Measurements from ENCODE around the gene MCM3AP. TPM values are rescaled to one million over a fixed set of nuclear protein-coding genes. Genes with fewer than 3 reads are reported as not detected.
A peak's percentile ranks its signal among the peaks of the same experiment; 100 is the strongest.

MCM3AP gene
- total RNA-seq, 1 experiment from 2014 or later: 88.4 TPM

DNA sequence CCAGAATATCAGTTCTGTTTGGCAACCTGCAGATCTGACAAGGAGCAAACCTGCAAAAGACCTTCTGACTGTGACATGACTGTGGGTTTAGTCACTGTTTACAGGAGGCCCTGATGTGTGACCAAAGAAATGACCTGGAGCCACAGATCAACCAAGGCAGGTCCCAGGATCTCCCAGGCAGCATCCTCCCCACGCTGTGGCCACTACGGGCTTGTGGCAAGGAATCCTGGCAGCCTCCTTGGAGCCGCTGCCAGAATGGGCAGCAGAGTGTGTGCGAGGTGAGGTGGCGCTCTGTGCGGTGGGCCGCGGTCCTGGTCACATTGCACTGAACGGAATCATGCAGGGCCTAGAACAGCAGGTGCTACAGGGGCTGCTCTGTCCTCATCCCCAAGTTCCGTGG is 15.9 kb downstream of the MCM3AP start:
- DNase-seq (ENCODE audit: low read depth, low spot score): no peak
- Histone ChIP-seq H3K4me2 (ENCODE audit: low read length) (no peak overlapping the region), H3K9me2 (ENCODE audit: insufficient read depth) (no peaks in the 10 kb centered on the region), H4K20me1 (ENCODE audit: insufficient read depth) (no peaks in the 10 kb centered on the region), H3K27me3 (ENCODE audit: insufficient read depth, low read length) (no peaks in the 10 kb centered on the region), H3K79me2 (ENCODE audit: insufficient read depth, low read length) (peaks cover 9% of the 10 kb centered on the region; the same call in 1 of the 2 replicates), H3K27ac (ENCODE audit: low read depth, low read length) (no peak overlapping the region), H3K36me3 (ENCODE audit: control insufficient read depth in 1 of 2, insufficient read depth in 2 of 2, low read length in 2 of 2) (peaks cover 43 to 75% of the 10 kb centered on the region in 2 experiments), H3K9me3 (ENCODE audit: control insufficient read depth in 1 of 2, insufficient read depth in 1 of 2, low read depth in 1 of 2, low read length in 2 of 2) (no peaks in the 10 kb centered on the region), H3K4me1 (ENCODE audit: control insufficient read depth in 1 of 2, insufficient read depth in 2 of 2, low read length in 2 of 2) (no peaks in the 10 kb centered on the region), H3K9ac (ENCODE audit: low read length) (no peak overlapping the region), H3K4me3 (replicated peaks in 1 of 2; ENCODE audit: low read depth in 1 of 2, low read length in 2 of 2) (no peak overlapping the region), H2AFZ (ENCODE audit: low read depth, low read length, poor library complexity, severe bottlenecking) (no peak overlapping the region)
- ATAC-seq: no peak
- TSS peak; percentile 17 for BruUV-seq (replicated peaks)
- ChIA-PET RAD21 (ENCODE audit: low non-redundant PET in 1 of 2, low total read pairs in 2 of 2, uncharacterized antibody in 2 of 2, unreplicated experiment in 2 of 2) (no interaction called here), POLR2A (no interaction called here), CTCF (no interaction called here)
- intact Hi-C loops (cut with micrococcal nuclease): no loop called here
- TF ChIP-seq SP1 (IDR thresholded peaks at IDR 0.05; ENCODE audit: low read depth) (no peak), CEBPB (IDR thresholded peaks at IDR 0.05; ENCODE audit: low read depth) (no peak), POLR2A (IDR thresholded peaks at IDR 0.05; ENCODE audit: borderline replicate concordance, extremely low read depth, insufficient read depth, insufficient read length) (no peak), ZFX (IDR thresholded peaks at IDR 0.05) (no peak)
- TF ChIP-seq, protein P1, sequence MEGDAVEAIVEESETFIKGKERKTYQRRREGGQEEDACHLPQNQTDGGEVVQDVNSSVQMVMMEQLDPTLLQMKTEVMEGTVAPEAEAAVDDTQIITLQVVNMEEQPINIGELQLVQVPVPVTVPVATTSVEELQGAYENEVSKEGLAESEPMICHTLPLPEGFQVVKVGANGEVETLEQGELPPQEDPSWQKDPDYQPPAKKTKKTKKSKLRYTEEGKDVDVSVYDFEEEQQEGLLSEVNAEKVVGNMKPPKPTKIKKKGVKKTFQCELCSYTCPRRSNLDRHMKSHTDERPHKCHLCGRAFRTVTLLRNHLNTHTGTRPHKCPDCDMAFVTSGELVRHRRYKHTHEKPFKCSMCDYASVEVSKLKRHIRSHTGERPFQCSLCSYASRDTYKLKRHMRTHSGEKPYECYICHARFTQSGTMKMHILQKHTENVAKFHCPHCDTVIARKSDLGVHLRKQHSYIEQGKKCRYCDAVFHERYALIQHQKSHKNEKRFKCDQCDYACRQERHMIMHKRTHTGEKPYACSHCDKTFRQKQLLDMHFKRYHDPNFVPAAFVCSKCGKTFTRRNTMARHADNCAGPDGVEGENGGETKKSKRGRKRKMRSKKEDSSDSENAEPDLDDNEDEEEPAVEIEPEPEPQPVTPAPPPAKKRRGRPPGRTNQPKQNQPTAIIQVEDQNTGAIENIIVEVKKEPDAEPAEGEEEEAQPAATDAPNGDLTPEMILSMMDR (IDR thresholded peaks at IDR 0.05 in 2 of 3, conservative IDR thresholded peaks at IDR 0.05 in 1 of 3; ENCODE audit: borderline replicate concordance in 1 of 3, insufficient read depth in 1 of 3, low read depth in 2 of 3, low read length in 2 of 3): no peak
- TF ChIP-seq, protein P2, sequence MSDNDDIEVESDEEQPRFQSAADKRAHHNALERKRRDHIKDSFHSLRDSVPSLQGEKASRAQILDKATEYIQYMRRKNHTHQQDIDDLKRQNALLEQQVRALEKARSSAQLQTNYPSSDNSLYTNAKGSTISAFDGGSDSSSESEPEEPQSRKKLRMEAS (IDR thresholded peaks at IDR 0.05): no peak
- TF ChIP-seq, protein P3, sequence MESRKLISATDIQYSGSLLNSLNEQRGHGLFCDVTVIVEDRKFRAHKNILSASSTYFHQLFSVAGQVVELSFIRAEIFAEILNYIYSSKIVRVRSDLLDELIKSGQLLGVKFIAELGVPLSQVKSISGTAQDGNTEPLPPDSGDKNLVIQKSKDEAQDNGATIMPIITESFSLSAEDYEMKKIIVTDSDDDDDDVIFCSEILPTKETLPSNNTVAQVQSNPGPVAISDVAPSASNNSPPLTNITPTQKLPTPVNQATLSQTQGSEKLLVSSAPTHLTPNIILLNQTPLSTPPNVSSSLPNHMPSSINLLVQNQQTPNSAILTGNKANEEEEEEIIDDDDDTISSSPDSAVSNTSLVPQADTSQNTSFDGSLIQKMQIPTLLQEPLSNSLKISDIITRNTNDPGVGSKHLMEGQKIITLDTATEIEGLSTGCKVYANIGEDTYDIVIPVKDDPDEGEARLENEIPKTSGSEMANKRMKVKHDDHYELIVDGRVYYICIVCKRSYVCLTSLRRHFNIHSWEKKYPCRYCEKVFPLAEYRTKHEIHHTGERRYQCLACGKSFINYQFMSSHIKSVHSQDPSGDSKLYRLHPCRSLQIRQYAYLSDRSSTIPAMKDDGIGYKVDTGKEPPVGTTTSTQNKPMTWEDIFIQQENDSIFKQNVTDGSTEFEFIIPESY (IDR thresholded peaks at IDR 0.05; ENCODE audit: extremely low read depth, insufficient replicate concordance, low read length): no peak
